Transverse colon (tissue), 4 donors: ENCODE measurements around the gene STOML3. TPM values are rescaled to one million over a fixed set of nuclear protein-coding genes. Genes with fewer than 3 reads are reported as not detected.

Experiments used
- DNase-seq: peaks from one replicate; pipeline ENCODE4 v3.0.0-alpha.2; 2019
- H3K27ac ChIP-seq, 4 donors: fragments of 200-600 bp; sonication (generic); 2 replicates each; pipeline ENCODE4 v1.5.1; 2016 to 2018; ENCODE audit warnings: inconsistent platforms in 4 of 4
- H3K27me3 ChIP-seq: fragments of 200-600 bp; sonication (generic); 2 replicates; pipeline ENCODE4 v1.5.1; 2017; ENCODE audit warnings: inconsistent platforms
- H3K36me3 ChIP-seq, 4 donors: fragments of 200-600 bp; sonication (generic); 2 replicates each; pipeline ENCODE4 v1.5.1; 2017 to 2019; ENCODE audit warnings: inconsistent platforms in 4 of 4
- H3K4me1 ChIP-seq, 4 donors: fragments of 200-600 bp; sonication (generic); 2 replicates each; pipeline ENCODE4 v1.5.1; 2017 to 2020; ENCODE audit warnings: inconsistent platforms in 4 of 4
- H3K4me3 ChIP-seq, 4 donors: fragments of 200-600 bp; sonication (generic); 1 replicate in 1 of 4; 2 replicates in 3 of 4; pipeline versions ENCODE4 v1.5.1 to v1.6.1; 2017 to 2019; ENCODE audit warnings: inconsistent platforms in 4 of 4
- H3K9me3 ChIP-seq, 2 donors: fragments of 200-600 bp; sonication (generic); 2 replicates each; pipeline ENCODE4 v1.5.1; 2017 to 2019; ENCODE audit warnings: inconsistent platforms in 2 of 2
- EP300 ChIP-seq: sonication (generic); formaldehyde crosslinking; IDR thresholded peaks from one replicate; pipeline ENCODE4 v1.6.1; 2017; ENCODE audit warnings: antibody characterized with exemption, low read depth
- POLR2A ChIP-seq: fragments of 450-650 bp; IDR thresholded peaks from one replicate; pipeline ENCODE4 v1.6.1; 2016; ENCODE audit warnings: antibody characterized with exemption, mild to moderate bottlenecking, moderate library complexity
- POLR2AphosphoS5 ChIP-seq, 3 donors: sonication (generic); formaldehyde crosslinking; IDR thresholded peaks; one replicate each; pipeline ENCODE4 v1.6.1; 2016; ENCODE audit warnings: antibody characterized with exemption in 3 of 3
- WGBS, 2 donors: methylation state at CpG; one replicate each; pipeline ENCODE4 v1.1.5; 2018; ENCODE audit warnings: low coverage in 1 of 2; 5-methylcytosine and 5-hydroxymethylcytosine counted together
- in situ Hi-C, 4 donors: fragments of 200-750 bp; cut with MboI; loops; one replicate each; pipeline versions ENCODE4 v1.15.0 to v1.15.1; 2017; ENCODE audit warnings: low sequenced_read_pairs in 3 of 4, low pct_ligation_motif_present in 1 of 4, low pct_unique_long_range_greater_than_20kb in 1 of 4
- intact Hi-C: fragments of 100-400 bp; cut with DNase I; formaldehyde crosslinking; loops from one replicate; pipeline ENCODE4 v1.15.1; 2023; ENCODE audit warnings: low total_unique reads
- total RNA-seq, 4 donors: library from RNA; depleted of rRNA; stranded (reverse); fragments of >200 nt; gene quantifications; one replicate each; pipeline ENCODE4 v1.1.0, GENCODE V29; 2016
- TF ChIP-seq, protein P1 (sequence below), 5 experiments: fragments of 200-600 bp in 3 of 5; fragments of 450-650 bp in 2 of 5; sonication (generic) in 3 of 5; IDR thresholded peaks; 1 replicate in 2 of 5; 2 replicates in 3 of 5; pipeline ENCODE4 v1.5.1; 2016 to 2017; ENCODE audit warnings: antibody characterized with exemption in 5 of 5, inconsistent platforms in 3 of 5, mild to moderate bottlenecking in 2 of 5, moderate library complexity in 1 of 5

The STOML3 gene
- under 1 TPM in 1 of 4 donors, not detected in 3; 0.55 TPM for total RNA-seq

DNA sequence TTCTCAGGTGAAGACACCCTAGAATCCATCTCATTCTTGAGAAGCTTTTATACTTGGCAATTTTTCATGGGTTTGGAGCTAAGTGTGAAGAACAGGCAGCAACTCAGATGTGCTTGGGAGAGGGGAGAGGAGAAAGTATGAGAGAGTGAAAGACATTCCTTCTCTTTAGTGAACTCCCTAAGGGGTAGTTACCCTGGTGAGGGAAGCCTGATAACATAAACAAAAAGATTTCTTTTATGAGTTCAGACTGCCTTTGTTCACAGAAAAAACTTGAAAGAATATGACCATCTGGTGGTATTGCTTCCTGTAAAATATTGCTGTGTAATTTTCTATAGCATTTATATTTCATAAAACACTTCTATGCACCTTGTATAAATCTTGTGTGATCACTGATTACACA is at the start of gene STOML3:
Gene STOML3 (minus strand): TSS at position 139 of the 400 bp plus-strand sequence. CDS start 110 bp downstream, at position 29.
- no peak for DNase-seq
- no peaks in the 10 kb centered on the region for H3K27me3 ChIP-seq
- no peaks in the 10 kb centered on the region for H3K9me3 ChIP-seq
- no peak within 1 kb of the TSS for H3K4me3 ChIP-seq
- no peaks in the 10 kb centered on the region for H3K36me3 ChIP-seq
- H3K27ac ChIP-seq, result no peak within 1 kb of the TSS
- H3K4me1 ChIP-seq, result no peaks in the 10 kb centered on the region
- intact Hi-C loops (no loop called here), in situ Hi-C loops (no loop called here)
- TF ChIP-seq, protein P1, sequence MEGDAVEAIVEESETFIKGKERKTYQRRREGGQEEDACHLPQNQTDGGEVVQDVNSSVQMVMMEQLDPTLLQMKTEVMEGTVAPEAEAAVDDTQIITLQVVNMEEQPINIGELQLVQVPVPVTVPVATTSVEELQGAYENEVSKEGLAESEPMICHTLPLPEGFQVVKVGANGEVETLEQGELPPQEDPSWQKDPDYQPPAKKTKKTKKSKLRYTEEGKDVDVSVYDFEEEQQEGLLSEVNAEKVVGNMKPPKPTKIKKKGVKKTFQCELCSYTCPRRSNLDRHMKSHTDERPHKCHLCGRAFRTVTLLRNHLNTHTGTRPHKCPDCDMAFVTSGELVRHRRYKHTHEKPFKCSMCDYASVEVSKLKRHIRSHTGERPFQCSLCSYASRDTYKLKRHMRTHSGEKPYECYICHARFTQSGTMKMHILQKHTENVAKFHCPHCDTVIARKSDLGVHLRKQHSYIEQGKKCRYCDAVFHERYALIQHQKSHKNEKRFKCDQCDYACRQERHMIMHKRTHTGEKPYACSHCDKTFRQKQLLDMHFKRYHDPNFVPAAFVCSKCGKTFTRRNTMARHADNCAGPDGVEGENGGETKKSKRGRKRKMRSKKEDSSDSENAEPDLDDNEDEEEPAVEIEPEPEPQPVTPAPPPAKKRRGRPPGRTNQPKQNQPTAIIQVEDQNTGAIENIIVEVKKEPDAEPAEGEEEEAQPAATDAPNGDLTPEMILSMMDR (IDR thresholded peaks at IDR 0.05), result no peak
- TF ChIP-seq POLR2AphosphoS5 (IDR thresholded peaks at IDR 0.05) (no peak), POLR2A (no peak), EP300 (no peak)

- Histone ChIP-seq H3K4me1 (peaks cover 3 to 40% (median 26%) of the 10 kb centered on the region in 4 donors), H3K4me3 (no peak overlapping the region), H3K27me3 (no peaks in the 10 kb centered on the region), H3K27ac (no peak overlapping the region), H3K9me3 (no peaks in the 10 kb centered on the region), H3K36me3 (no peaks in the 10 kb centered on the region)
- in situ Hi-C loops, result loop anchor here in 2 of 4 donors (10.0 to 25.0 kb wide), 2 partner anchors 572 to 575 kb away; partner anchors contain the start of gene LHFPL6 (in 1 of the 2)
- WGBS, 2 donors, result 57% methylated on average over 1 of the region's 1 CpG; no CpG with 5 or more reads in 1 of the 2 donors
- intact Hi-C loops, result loop anchor here (10.0 kb wide), 1 partner anchor 635 kb away; no protein-coding TSS in a partner anchor
- TF ChIP-seq POLR2AphosphoS5 (IDR thresholded peaks at IDR 0.05), result no peak
- TF ChIP-seq POLR2A, result no peak
- no peak for TF ChIP-seq EP300
- TF ChIP-seq, protein P1 (IDR thresholded peaks at IDR 0.05), result no peak
- no peak for DNase-seq
Measured at GRCh38 chr13:39040206-39040605, 49.6 kb upstream of the STOML3 start.

DNA sequence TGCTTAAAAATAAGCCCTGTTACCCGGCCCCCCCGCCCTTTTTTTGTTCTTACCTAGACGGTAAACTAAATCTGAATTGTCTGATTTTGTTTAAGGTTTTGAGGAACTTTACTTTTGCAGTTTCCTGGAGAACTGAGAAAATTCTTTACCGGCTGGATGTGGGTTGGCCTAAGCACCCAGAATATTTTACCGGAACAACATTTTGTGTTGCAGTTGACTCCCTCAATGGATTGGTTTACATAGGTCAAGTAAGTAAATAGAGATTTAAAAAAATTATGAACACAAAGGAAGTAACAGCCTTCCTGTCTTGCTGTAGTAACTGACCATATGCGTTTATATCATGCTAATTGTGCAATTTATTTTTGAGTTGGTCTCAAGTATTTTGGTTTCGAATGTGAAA is 48.4 kb upstream of the STOML3 start:
- no peak for TF ChIP-seq POLR2A
- TF ChIP-seq EP300, result no peak
- no peak for TF ChIP-seq POLR2AphosphoS5 (IDR thresholded peaks at IDR 0.05)
- TF ChIP-seq, protein P1 (IDR thresholded peaks at IDR 0.05), result no peak
- H3K27ac ChIP-seq, result peak overlapping the region; percentile 90 to 96 (median 94)
- no peaks in the 10 kb centered on the region for H3K27me3 ChIP-seq
- intact Hi-C loops, result no loop called here
- H3K4me1 ChIP-seq, result peaks cover 3 to 52% (median 36%) of the 10 kb centered on the region in 4 donors
- no peaks in the 10 kb centered on the region for H3K9me3 ChIP-seq
- 11 to 13% methylated on average over 7 of the region's 7 CpGs for WGBS, 2 donors
- H3K36me3 ChIP-seq, result no peaks in the 10 kb centered on the region
- in situ Hi-C loops, result loop anchor here in 1 of 4 donors (25.0 kb wide), 1 partner anchor 573 kb away; the partner anchor contains the start of gene LHFPL6
- DNase-seq, result no peak
- H3K4me3 ChIP-seq, result peak overlapping the region; percentile 90 to 98 (median 96)

DNA sequence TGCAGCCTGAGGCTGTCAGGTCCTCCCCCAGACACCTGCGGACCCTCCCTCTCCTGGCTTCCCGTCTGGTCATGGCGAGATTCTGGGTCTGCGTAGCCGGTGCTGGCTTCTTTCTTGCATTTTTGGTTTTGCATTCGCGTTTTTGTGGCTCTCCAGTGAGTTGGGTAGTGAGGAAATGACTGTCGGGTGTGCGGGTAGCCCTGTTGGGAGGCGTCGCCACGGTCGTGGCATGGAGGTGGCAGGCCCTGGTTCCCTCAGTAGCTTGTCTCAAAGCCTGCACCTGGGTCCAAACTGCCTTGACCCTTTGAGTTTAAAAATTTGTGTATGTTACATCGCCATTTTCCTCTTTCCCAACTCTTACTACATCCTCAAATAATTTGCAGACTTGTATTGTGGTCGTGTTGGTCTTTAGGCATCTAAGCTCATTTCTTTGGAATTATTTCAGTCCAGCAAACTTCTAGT is 48.0 kb upstream of the STOML3 start:
- Histone ChIP-seq H3K27ac (peak overlapping the region; percentile 90 to 96 (median 94)), H3K4me3 (peak overlapping the region; percentile 90 to 98 (median 96)), H3K27me3 (no peaks in the 10 kb centered on the region), H3K9me3 (no peaks in the 10 kb centered on the region), H3K36me3 (no peaks in the 10 kb centered on the region), H3K4me1 (peaks cover 3 to 56% (median 38%) of the 10 kb centered on the region in 4 donors)
- 0 to 5% methylated on average over 3 to 15 of the region's 15 CpGs for WGBS, 2 donors
- peak; percentile 35 for DNase-seq
- in situ Hi-C loops, result loop anchor here in 1 of 4 donors (25.0 kb wide), 1 partner anchor 574 kb away; the partner anchor contains the start of gene LHFPL6
- TF ChIP-seq, protein P1 (IDR thresholded peaks at IDR 0.05), result no peak
- no peak for TF ChIP-seq EP300
- TF ChIP-seq POLR2AphosphoS5 (IDR thresholded peaks at IDR 0.05), result no peak
- intact Hi-C loops, result no loop called here
